Activated CD4-positive, alpha-beta memory T cell treated with anti-CD3 and anti-CD28 coated beads for 36 hours (primary cell): Measurements from ENCODE around the gene ZNF784. TPM values are rescaled to one million over a fixed set of nuclear protein-coding genes. Genes with fewer than 3 reads are reported as not detected.
"Not testable (repeated sequence)": the region's sequence is repeated elsewhere in the genome, so short reads cannot be mapped to it uniquely, and the experiment has no call there.

Experiments used
- CTCF ChIA-PET: fragments of 350-600 bp; sonication (Branson Sonifier 250); formaldehyde crosslinking; loops from one replicate; lab custom pipeline; 2021; ENCODE audit warnings: antibody characterized with exemption, inconsistent platforms; lab: Charles Lee
- POLR2A ChIA-PET: fragments of 350-600 bp; sonication (Branson Sonifier 250); formaldehyde crosslinking; loops from one replicate; lab custom pipeline; 2021; ENCODE audit warnings: antibody characterized with exemption; lab: Charles Lee
- DNase-seq: peaks from one replicate; pipeline ENCODE4 v3.0.0-alpha.2; 2020
- H3K27ac Mint-ChIP-seq: one replicate; pipeline ENCODE4 v1.8.0; 2021; ENCODE audit warnings: mixed read lengths
- H3K27me3 Mint-ChIP-seq: one replicate; pipeline ENCODE4 v1.8.0; 2021; ENCODE audit warnings: mixed read lengths
- H3K36me3 Mint-ChIP-seq: one replicate; pipeline ENCODE4 v1.8.0; 2021; ENCODE audit warnings: mixed read lengths
- H3K4me1 Mint-ChIP-seq: one replicate; pipeline ENCODE4 v1.8.0; 2021; ENCODE audit warnings: low read depth, mixed read lengths
- H3K4me3 Mint-ChIP-seq: one replicate; pipeline ENCODE4 v1.8.0; 2021; ENCODE audit warnings: mild to moderate bottlenecking, mixed read lengths
- H3K9me3 Mint-ChIP-seq: one replicate; pipeline ENCODE4 v1.8.0; 2021; ENCODE audit warnings: mixed read lengths
- intact Hi-C: fragments of 100-400 bp; cut with micrococcal nuclease; formaldehyde crosslinking; loops from one replicate; pipeline ENCODE4 v1.15.1; 2023
- total RNA-seq, 2 experiments: library from RNA; stranded (reverse); gene quantifications; one replicate each; pipeline ENCODE4 v1.2.3, GENCODE V29; 2021

The ZNF784 gene
- total RNA-seq, 2 experiments from 2014 or later = 3.9 to 4.4 TPM

DNA sequence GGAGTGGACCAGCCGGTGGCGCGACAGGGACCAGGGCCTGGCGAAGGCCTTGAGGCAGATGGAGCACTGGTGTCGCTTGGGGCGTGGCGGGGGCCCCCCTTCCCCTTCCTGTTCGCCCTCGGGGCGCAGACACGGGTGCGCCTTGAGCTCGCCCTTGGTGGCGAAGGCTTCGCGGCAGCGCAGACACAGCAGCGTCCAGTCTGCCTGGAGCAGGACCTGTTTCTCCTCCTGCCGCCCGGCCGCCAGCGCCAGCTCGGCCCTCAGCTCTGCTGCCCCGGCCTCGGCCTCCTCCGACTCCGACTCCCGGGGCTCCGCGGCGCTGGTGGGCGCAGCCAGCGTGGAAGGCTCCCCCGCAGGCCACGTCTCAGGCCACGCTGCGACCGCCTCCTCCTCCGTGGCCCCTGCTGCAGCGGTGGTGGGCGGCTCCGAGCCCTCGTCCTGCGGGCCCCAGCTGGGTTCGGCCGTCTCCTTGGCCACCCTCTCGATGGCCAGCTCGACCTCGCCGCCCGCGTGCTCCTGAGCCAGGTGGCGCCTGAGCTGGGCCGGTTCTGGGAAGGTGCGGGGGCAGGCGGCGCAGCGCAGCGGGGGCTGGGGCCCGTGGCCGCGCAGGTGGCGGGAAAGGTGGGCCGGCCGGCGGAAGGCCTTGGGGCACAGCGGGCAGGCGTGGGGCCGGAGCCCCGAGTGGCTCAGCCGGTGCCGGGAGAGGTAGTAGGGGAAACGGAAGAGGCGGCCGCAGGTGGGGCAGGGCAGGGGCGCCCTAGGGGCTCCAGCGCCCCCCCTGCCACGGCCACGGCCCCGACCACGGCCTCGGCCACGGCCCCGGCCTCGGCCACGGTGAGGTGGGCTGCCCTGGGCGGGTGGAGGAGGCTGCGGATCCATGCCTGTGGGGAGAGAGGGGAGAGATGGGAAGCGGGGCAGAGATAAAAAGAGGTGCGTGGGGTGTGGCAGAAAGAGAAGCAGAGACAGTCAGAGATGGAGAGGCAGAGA lies 45.3 kb downstream of the ZNF784 start:
- intact Hi-C loops = no loop called here
- Mint-ChIP-seq H3K27ac (peak overlapping the region; percentile 70), H3K9me3 (no peaks in the 10 kb centered on the region), H3K36me3 (peaks cover 15% of the 10 kb centered on the region), H3K4me3 (peak overlapping the region; percentile 76), H3K27me3 (no peaks in the 10 kb centered on the region), H3K4me1 (peaks cover 18% of the 10 kb centered on the region)
- CTCF ChIA-PET = interaction anchor here (0.7 kb wide), 1 partner anchor 52 kb away, joined by 3 read pairs; no protein-coding TSS in a partner anchor
- POLR2A ChIA-PET = no interaction called here
- no peak for DNase-seq

DNA sequence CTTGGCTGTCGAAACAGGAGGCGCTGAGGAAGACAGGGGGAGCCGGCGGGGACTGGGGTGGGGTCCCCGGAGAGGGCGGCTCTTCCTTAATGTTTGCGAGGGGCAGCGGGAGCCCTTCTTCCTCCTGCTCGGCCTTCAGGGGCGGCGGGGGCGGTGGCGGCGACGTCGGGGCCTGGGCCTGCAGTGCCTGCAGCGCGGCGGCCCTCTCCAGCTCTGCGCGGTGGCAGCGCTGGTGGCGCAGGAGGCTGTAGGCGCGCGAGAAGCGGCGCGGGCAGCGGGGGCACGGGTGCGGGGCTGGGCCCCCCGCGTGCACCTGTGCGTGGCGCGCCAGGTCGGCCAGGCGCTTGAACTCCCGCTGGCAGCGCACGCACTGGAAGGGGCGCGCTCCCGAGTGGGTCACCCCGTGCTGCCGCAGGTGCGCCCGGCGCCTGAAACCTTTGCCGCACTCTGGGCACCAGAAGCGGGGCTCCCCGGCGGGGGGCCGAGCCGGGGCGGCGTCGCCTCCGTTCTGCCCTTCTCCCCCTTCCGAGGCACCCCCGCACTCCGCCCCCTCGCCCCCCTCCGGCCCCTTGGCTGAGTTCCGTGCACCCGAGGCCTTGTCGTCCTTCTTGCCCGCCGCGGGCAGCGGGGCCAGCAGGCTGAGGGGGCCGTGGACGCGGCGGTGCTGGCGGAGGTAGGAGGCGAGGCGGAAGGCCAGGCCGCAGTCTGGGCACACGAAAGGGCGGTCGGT lies 46.2 kb downstream of the ZNF784 start:
- H3K27me3 Mint-ChIP-seq = no peaks in the 10 kb centered on the region
- DNase-seq = no peak
- no peak overlapping the region for H3K27ac Mint-ChIP-seq
- no peaks in the 10 kb centered on the region for H3K9me3 Mint-ChIP-seq
- ChIA-PET CTCF (interaction anchor here (0.7 kb wide), 1 partner anchor 53 kb away, joined by 3 read pairs; no protein-coding TSS in a partner anchor), POLR2A (no interaction called here)
- H3K36me3 Mint-ChIP-seq = peaks cover 15% of the 10 kb centered on the region
- H3K4me1 Mint-ChIP-seq = peaks cover 18% of the 10 kb centered on the region
- intact Hi-C loops = no loop called here
- no peak overlapping the region for H3K4me3 Mint-ChIP-seq

DNA sequence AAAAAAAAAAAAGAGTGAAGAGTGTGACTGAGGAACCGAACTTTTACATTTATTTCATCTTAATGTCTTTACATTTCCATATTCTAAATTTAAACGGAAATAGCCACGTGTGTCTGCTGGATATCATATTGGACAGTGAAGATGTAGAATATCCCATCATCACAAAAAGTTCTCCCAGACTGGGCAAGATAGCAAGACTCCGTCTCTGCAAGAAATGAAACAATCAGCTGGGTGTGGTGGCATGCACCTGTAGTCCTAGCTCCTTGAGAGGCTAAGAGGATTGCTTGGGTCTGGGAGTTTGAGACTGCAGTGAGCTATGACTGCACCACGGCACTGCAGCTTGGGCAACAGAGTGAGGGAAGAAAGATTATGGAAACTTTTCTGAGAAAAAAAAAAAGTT lies 47.6 kb downstream of the ZNF784 start:
- POLR2A ChIA-PET = no interaction called here
- CTCF ChIA-PET = interaction anchor here (1.0 kb wide), 1 partner anchor 55 kb away, joined by 3 read pairs; no protein-coding TSS in a partner anchor
- H3K36me3 Mint-ChIP-seq = peaks cover 15% of the 10 kb centered on the region
- no peak overlapping the region for H3K27ac Mint-ChIP-seq
- no peak overlapping the region for H3K4me3 Mint-ChIP-seq
- H3K27me3 Mint-ChIP-seq = no peaks in the 10 kb centered on the region
- intact Hi-C loops = no loop called here
- no peak for DNase-seq
- peaks cover 13% of the 10 kb centered on the region for H3K4me1 Mint-ChIP-seq
- no peaks in the 10 kb centered on the region for H3K9me3 Mint-ChIP-seq

DNA sequence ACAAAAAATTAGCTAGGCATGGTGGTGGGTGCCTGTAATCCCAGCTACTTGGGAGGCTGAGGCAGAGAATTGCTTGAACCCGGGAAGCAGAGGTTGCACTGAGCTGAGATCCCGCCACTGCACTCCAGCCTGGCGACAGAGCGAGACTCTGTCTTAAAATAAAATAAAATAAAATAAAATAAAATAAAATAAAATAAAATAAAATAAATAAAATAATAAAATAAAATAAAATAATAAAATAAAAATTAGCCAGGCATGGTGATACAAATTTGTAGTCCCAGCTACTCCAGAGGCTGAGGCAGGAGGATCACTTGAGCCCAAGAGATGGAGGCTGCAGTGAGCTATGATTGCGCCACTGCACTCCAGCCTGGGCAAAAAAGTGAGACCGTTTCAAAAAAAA lies 50.4 kb downstream of the ZNF784 start:
- H3K9me3 Mint-ChIP-seq, H3K4me1 Mint-ChIP-seq, H3K27me3 Mint-ChIP-seq, intact Hi-C loops, H3K27ac Mint-ChIP-seq, H3K4me3 Mint-ChIP-seq, POLR2A ChIA-PET, DNase-seq: not testable (repeated sequence)
- CTCF ChIA-PET = interaction anchor here (1.5 kb wide), 1 partner anchor 23 kb away, joined by 3 read pairs; no protein-coding TSS in a partner anchor
- H3K36me3 Mint-ChIP-seq = peaks cover 12% of the 10 kb centered on the region

Other genes with a start within 250 kb of the ZNF784 start
- gene TMEM190, start 247.7 kb downstream of the ZNF784 start, total RNA-seq = not detected
- 1 to 10 TPM; 6.3 to 7.0 TPM for gene TMEM238, start 240.3 kb downstream of the ZNF784 start, total RNA-seq
- 1,000 to 10,000 TPM; 2,630 to 2,642 TPM for gene RPL28, start 238.6 kb downstream of the ZNF784 start, total RNA-seq
- 100 to 1,000 TPM; 267 to 275 TPM for gene UBE2S, start 216.8 kb downstream of the ZNF784 start, total RNA-seq
- not detected for gene SHISA7, start 181.3 kb downstream of the ZNF784 start, total RNA-seq
- gene ISOC2, start 162.9 kb downstream of the ZNF784 start, total RNA-seq = 10 to 100 TPM; 24.6 to 24.7 TPM
- gene C19orf85, start 159.8 kb downstream of the ZNF784 start, total RNA-seq = not detected
- 1 to 10 TPM; 5.8 to 6.9 TPM for gene ZNF628, start 147.9 kb downstream of the ZNF784 start, total RNA-seq
- gene NAT14, start 139.4 kb downstream of the ZNF784 start, total RNA-seq = 10 to 100 TPM in 1 of 2 experiments, 1 to 10 TPM in 1; 8.5 to 12.9 TPM
- gene SSC5D, start 136.1 kb downstream of the ZNF784 start, total RNA-seq = under 1 TPM in 1 of 2 experiments, not detected in 1; 0.33 TPM
- not detected for gene SBK2, start 87.4 kb downstream of the ZNF784 start, total RNA-seq
- not detected for gene SBK3, start 79.0 kb downstream of the ZNF784 start, total RNA-seq
- gene ZNF579, start 43.7 kb downstream of the ZNF784 start, total RNA-seq = 1 to 10 TPM; 6.6 to 6.7 TPM
- 10 to 100 TPM; 13.8 to 13.9 TPM for gene FIZ1, start 25.0 kb downstream of the ZNF784 start, total RNA-seq
- 10 to 100 TPM; 21.5 to 25.1 TPM for gene ZNF524, start 24.3 kb downstream of the ZNF784 start, total RNA-seq
- 10 to 100 TPM; 12.0 to 13.3 TPM for gene ZNF865, start 18.9 kb downstream of the ZNF784 start, total RNA-seq
- 10 to 100 TPM; 23.4 to 23.5 TPM for gene ZNF580, start 16.4 kb upstream of the ZNF784 start, total RNA-seq
- 10 to 100 TPM; 19.2 to 20.1 TPM for gene ZNF581, start 19.1 kb upstream of the ZNF784 start, total RNA-seq
- gene CCDC106, start 23.6 kb upstream of the ZNF784 start, total RNA-seq = 1 to 10 TPM; 3.6 to 4.0 TPM
- gene U2AF2, start 30.5 kb upstream of the ZNF784 start, total RNA-seq = 100 to 1,000 TPM; 249 to 251 TPM
- 10 to 100 TPM; 36.0 to 36.1 TPM for gene EPN1, start 50.7 kb upstream of the ZNF784 start, total RNA-seq
- gene NLRP9, start 113.8 kb upstream of the ZNF784 start, total RNA-seq = not detected
- not detected for gene RFPL4A, start 134.5 kb upstream of the ZNF784 start, total RNA-seq
- not detected for gene RFPL4AL1, start 144.6 kb upstream of the ZNF784 start, total RNA-seq
- gene NLRP11, start 207.4 kb upstream of the ZNF784 start, total RNA-seq = not detected
- not detected for gene NLRP4, start 212.0 kb upstream of the ZNF784 start, total RNA-seq